ENCODE results near the gene INHBE. TPM values are rescaled to one million over a fixed set of nuclear protein-coding genes. Genes with fewer than 3 reads are reported as not detected.

INHBE gene, protein sequence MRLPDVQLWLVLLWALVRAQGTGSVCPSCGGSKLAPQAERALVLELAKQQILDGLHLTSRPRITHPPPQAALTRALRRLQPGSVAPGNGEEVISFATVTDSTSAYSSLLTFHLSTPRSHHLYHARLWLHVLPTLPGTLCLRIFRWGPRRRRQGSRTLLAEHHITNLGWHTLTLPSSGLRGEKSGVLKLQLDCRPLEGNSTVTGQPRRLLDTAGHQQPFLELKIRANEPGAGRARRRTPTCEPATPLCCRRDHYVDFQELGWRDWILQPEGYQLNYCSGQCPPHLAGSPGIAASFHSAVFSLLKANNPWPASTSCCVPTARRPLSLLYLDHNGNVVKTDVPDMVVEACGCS
- 0.07 to 0.22 TPM (median 0.15 TPM) in 4 of 5 replicates, not detected in the other for total RNA-seq (2022; extraction: Qiagen RNA extraction; ENCODE audit: low read depth)

GRCh38 chr12:57454566-57455373, at the start of gene INHBE:
Gene INHBE, plus strand, starts transcription at chr12:57455307. Its CDS starts 230 bp downstream, at chr12:57455537.

DNA sequence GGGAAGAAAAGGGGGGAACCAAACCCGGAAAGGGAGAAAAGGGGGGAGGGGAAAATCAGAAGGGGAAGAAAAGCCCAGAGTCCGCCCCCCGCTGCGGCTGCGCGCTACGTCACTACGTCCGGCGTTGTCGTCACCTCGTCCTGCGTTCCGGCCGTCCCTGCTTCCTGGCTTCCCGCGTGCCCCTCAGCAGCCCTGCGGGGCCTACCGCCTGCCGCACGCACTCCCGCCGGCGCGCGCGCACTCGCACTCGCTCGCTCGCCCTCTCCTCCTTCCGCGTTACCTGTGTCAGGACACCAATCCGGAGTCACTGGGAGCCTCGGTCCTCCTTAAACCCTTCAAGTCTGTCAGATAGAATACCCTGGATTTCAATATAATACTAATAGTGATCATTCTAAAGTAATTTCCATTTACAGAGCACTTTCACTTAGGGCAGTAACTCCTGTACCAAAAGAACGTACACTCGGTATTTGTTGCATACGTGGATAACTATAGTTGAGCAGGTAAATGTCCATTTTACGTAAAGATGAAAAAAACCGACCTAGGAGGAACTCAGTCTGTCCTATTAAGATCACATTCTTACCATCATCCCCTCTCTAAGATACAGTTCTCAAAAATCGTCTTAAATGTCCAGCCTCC, 24.1 kb upstream of the INHBE start, which contains the start of gene R3HDM2:
Gene R3HDM2 (minus strand): TSS at position 113 of the 636 bp plus-strand sequence. CDS start 120,615 bp downstream, outside the sequence.

DNA sequence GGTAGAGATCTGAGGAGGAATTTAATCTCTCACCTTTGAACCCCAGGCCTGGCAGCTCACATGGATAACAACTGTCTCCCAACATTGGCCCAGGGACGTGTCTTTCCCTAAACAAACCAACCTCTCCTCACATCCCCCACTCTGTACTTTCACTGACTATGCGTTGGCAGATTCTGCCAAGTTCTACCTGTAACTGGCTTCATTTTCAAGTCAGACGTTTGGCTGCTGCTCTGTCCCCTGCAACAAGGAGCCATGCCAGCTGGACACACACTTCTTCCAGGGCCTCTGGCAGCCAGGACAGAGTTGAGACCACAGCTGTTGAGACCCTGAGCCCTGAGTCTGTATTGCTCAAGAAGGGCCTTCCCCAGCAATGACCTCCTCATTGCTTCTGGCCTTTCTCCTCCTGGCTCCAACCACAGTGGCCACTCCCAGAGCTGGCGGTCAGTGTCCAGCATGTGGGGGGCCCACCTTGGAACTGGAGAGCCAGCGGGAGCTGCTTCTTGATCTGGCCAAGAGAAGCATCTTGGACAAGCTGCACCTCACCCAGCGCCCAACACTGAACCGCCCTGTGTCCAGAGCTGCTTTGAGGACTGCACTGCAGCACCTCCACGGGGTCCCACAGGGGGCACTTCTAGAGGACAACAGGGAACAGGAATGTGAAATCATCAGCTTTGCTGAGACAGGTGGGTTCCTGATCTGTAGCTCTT, 20.4 kb upstream of the INHBE start, which contains the start of gene INHBC:
Gene INHBC (plus strand): TSS at position 268 of the 707 bp plus-strand sequence. CDS start 103 bp downstream, at position 371.

DNA sequence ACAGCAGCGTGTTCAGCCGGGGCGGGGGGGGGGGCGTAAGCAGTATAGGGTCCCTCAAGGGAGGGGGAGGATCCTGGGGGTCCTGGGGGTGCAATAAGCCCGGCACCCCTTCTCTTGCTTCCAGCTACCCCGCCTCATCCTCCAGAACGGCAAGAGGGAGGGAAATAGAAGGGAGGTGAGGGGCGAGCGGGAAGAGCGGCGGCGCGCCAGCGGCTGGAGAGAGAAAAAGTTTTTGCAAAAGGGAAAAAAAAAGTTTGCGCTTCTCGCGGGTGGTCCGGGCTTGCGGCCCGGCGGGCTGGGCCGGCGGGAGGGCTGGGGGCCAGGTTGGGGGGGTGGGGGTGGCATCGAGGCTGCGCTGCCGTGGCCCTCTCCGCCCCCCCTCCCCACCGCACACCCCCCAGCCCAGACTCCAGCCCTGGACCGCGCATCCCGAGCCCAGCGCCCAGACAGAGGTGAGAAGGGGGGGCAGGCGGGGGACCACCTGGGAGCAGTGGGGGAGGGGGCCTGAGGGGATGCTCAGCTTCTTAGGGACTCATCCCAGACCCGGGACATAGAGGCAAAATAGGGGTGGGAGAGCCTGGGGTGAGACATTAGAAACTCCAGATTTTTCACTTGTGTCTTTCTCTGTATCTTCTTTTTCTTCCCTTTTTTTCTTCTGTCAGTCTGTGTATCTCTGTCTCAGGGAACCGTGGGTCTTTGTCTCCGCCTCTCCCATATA, 4.8 kb downstream of the INHBE start, which contains the start of gene GLI1:
Gene GLI1 (plus strand): TSS at position 36 of the 718 bp plus-strand sequence. CDS start 3,907 bp downstream, outside the sequence.

GRCh38 chr12:57479376-57480115, 24.4 kb downstream of the INHBE start, which contains the start of gene ARHGAP9:
Gene ARHGAP9, minus strand, starts transcription at chr12:57479866. Its CDS starts 460 bp downstream, at chr12:57479406.

GRCh38 chr12:57487597-57488401, 32.7 kb downstream of the INHBE start, which contains the start of gene MARS1:
Gene MARS1, plus strand, starts transcription at chr12:57488068. Its CDS starts 23 bp downstream, at chr12:57488091.

Other genes starting within 250 kb of the INHBE start
- 4.6 to 6.2 TPM (median 5.0 TPM) in 5 replicates for gene NXPH4, start 238.5 kb upstream of the INHBE start, total RNA-seq (2022; extraction: Qiagen RNA extraction; ENCODE audit: low read depth)
- gene SHMT2, start 225.6 kb upstream of the INHBE start, total RNA-seq (2022; extraction: Qiagen RNA extraction; ENCODE audit: low read depth) = 118 to 151 TPM (median 142 TPM) in 5 replicates
- 0.16 to 0.57 TPM (median 0.27 TPM) in 5 replicates for gene STAC3, start 204.1 kb upstream of the INHBE start, total RNA-seq (2022; extraction: Qiagen RNA extraction; ENCODE audit: low read depth)
- gene R3HDM2, start 24.3 kb upstream of the INHBE start, total RNA-seq (2022; extraction: Qiagen RNA extraction; ENCODE audit: low read depth) = 8.7 to 11.4 TPM (median 10.0 TPM) in 5 replicates
- gene INHBC, start 20.5 kb upstream of the INHBE start, total RNA-seq (2022; extraction: Qiagen RNA extraction; ENCODE audit: low read depth) = not detected in 5 replicates
- 9.3 to 13.8 TPM (median 11.2 TPM) in 5 replicates for gene GLI1, start 4.5 kb downstream of the INHBE start, total RNA-seq (2022; extraction: Qiagen RNA extraction; ENCODE audit: low read depth)
- 0.11 to 0.69 TPM (median 0.43 TPM) in 5 replicates for gene ARHGAP9, start 24.6 kb downstream of the INHBE start, total RNA-seq (2022; extraction: Qiagen RNA extraction; ENCODE audit: low read depth)
- gene MARS1, start 32.8 kb downstream of the INHBE start, total RNA-seq (2022; extraction: Qiagen RNA extraction; ENCODE audit: low read depth) = 134 to 275 TPM (median 156 TPM) in 5 replicates
- gene DDIT3, start 65.2 kb downstream of the INHBE start, total RNA-seq (2022; extraction: Qiagen RNA extraction; ENCODE audit: low read depth) = 26.2 to 39.6 TPM (median 33.3 TPM) in 5 replicates
- gene MBD6, start 67.5 kb downstream of the INHBE start, total RNA-seq (2022; extraction: Qiagen RNA extraction; ENCODE audit: low read depth) = 24.5 to 31.9 TPM (median 28.6 TPM) in 5 replicates
- 103 to 160 TPM (median 117 TPM) in 5 replicates for gene DCTN2, start 91.9 kb downstream of the INHBE start, total RNA-seq (2022; extraction: Qiagen RNA extraction; ENCODE audit: low read depth)
- gene KIF5A, start 94.7 kb downstream of the INHBE start, total RNA-seq (2022; extraction: Qiagen RNA extraction; ENCODE audit: low read depth) = 0.18 to 0.30 TPM (median 0.21 TPM) in 5 replicates
- 40.0 to 50.3 TPM (median 42.2 TPM) in 5 replicates for gene PIP4K2C, start 135.9 kb downstream of the INHBE start, total RNA-seq (2022; extraction: Qiagen RNA extraction; ENCODE audit: low read depth)
- 17.1 to 19.8 TPM (median 17.7 TPM) in 5 replicates for gene DTX3, start 149.5 kb downstream of the INHBE start, total RNA-seq (2022; extraction: Qiagen RNA extraction; ENCODE audit: low read depth)
- gene ARHGEF25, start 156.1 kb downstream of the INHBE start, total RNA-seq (2022; extraction: Qiagen RNA extraction; ENCODE audit: low read depth) = 5.6 to 6.9 TPM (median 6.1 TPM) in 5 replicates
- gene B4GALNT1, start 177.9 kb downstream of the INHBE start, total RNA-seq (2022; extraction: Qiagen RNA extraction; ENCODE audit: low read depth) = 34.2 to 52.4 TPM (median 46.8 TPM) in 5 replicates
- 112 to 120 TPM (median 115 TPM) in 5 replicates for gene OS9, start 238.8 kb downstream of the INHBE start, total RNA-seq (2022; extraction: Qiagen RNA extraction; ENCODE audit: low read depth)

Measured in A549 treated with DMSO at 1 μM for 4 hours (cell line).